Lower lobe of right lung (tissue), 2 donors: ENCODE measurements around the gene BBS2. TPM values are rescaled to one million over a fixed set of nuclear protein-coding genes. Genes with fewer than 3 reads are reported as not detected.

Experiments
- ATAC-seq, 2 donors: fragments of 200-7000 bp; cut with Tn5 transposase; one replicate each; pipeline ENCODE4 v1.9.1; 2020 to 2022; ENCODE audit warnings: mild to moderate bottlenecking in 2 of 2, moderate library complexity in 2 of 2
- DNase-seq: peaks from one replicate; pipeline ENCODE4 v3.0.0-alpha.2; 2020
- H3K27ac ChIP-seq: fragments of 200-600 bp; one replicate; pipeline ENCODE4 v1.8.0; 2022
- H3K27me3 ChIP-seq: fragments of 200-600 bp; one replicate; pipeline ENCODE4 v1.8.0; 2022; ENCODE audit warnings: low read depth
- H3K36me3 ChIP-seq: fragments of 200-600 bp; one replicate; pipeline ENCODE4 v1.8.0; 2022; ENCODE audit warnings: mild to moderate bottlenecking
- H3K4me1 ChIP-seq: fragments of 200-600 bp; one replicate; pipeline ENCODE4 v1.8.0; 2022
- H3K4me3 ChIP-seq: fragments of 200-600 bp; one replicate; pipeline ENCODE4 v1.8.0; 2022; ENCODE audit warnings: mild to moderate bottlenecking
- H3K9me3 ChIP-seq: fragments of 200-600 bp; one replicate; pipeline ENCODE4 v1.8.0; 2022
- CTCF ChIP-seq: fragments of 200-600 bp; IDR thresholded peaks from one replicate; pipeline ENCODE4 v1.8.0; 2022; ENCODE audit warnings: antibody characterized with exemption, mild to moderate bottlenecking
- intact Hi-C: fragments of 100-400 bp; cut with DNase I; formaldehyde crosslinking; loops from one replicate; pipeline ENCODE4 v1.11.0; 2022
- total RNA-seq: library from RNA; stranded (reverse); fragmentation: NEBNext Ultra II Directional; extraction: Animal tissue kit (Norgen Biotek cat#: 25700); gene quantifications from one replicate; pipeline ENCODE4 v1.2.1, GENCODE V29; 2021
- donor health status: DM: no; HTN: yes; CAD: no; lungs with severe emphysema.

BBS2 gene
- total RNA-seq, 1 donor from 2014 or later, result 42.2 TPM

- peaks cover under 1% of the 10 kb centered on the region for H3K4me1 ChIP-seq
- H3K9me3 ChIP-seq, result no peaks in the 10 kb centered on the region
- intact Hi-C loops, result no loop called here
- H3K4me3 ChIP-seq, result no peak overlapping the region
- TF ChIP-seq CTCF, result no peak
- DNase-seq, result no peak
- H3K27ac ChIP-seq, result no peak overlapping the region
- H3K36me3 ChIP-seq, result peaks cover 91% of the 10 kb centered on the region
- no peaks in the 10 kb centered on the region for H3K27me3 ChIP-seq
- no peak for ATAC-seq
Observed at GRCh38 chr16:56457927-56458470, 61.8 kb downstream of the BBS2 start.

- DNase-seq (no peak), ATAC-seq (peak; percentile 78)
- no peaks in the 10 kb centered on the region for H3K9me3 ChIP-seq
- intact Hi-C loops, result no loop called here
- peaks cover 45% of the 10 kb centered on the region for H3K36me3 ChIP-seq
- peak overlapping the region; percentile 97 for H3K4me3 ChIP-seq
- no peak for TF ChIP-seq CTCF
- peak overlapping the region; percentile 89 for H3K27ac ChIP-seq
- no peaks in the 10 kb centered on the region for H3K27me3 ChIP-seq
- H3K4me1 ChIP-seq, result peaks cover 37% of the 10 kb centered on the region
Observed at GRCh38 chr16:56451753-56452689, 67.8 kb downstream of the BBS2 start.

- TF ChIP-seq CTCF, result no peak
Observed at GRCh38 chr16:56450986-56451752, 68.7 kb downstream of the BBS2 start, which contains the start of the genes NUDT21 and OGFOD1. NUDT21 (minus strand) TSS chr16:56451332; CDS start chr16:56451202, 130 bp downstream. OGFOD1 (plus strand) TSS chr16:56451554; CDS start chr16:56451613, 59 bp downstream.

GRCh38 chr16:56450275-56450985, 69.4 kb downstream of the BBS2 start:
- H3K4me3 ChIP-seq, result peak overlapping the region; percentile 97
- H3K9me3 ChIP-seq, result no peaks in the 10 kb centered on the region
- TF ChIP-seq CTCF, result no peak
- intact Hi-C loops, result no loop called here
- H3K27ac ChIP-seq, result peak overlapping the region; percentile 89
- peaks cover 45% of the 10 kb centered on the region for H3K36me3 ChIP-seq
- H3K4me1 ChIP-seq, result peaks cover 37% of the 10 kb centered on the region
- H3K27me3 ChIP-seq, result no peaks in the 10 kb centered on the region
- DNase-seq, result no peak
- ATAC-seq, result no peak

More at GRCh38 chr16:56450986-56451752, 68.7 kb downstream of the BBS2 start, which contains the start of the genes NUDT21 and OGFOD1:
- Histone ChIP-seq H3K36me3 (peaks cover 45% of the 10 kb centered on the region), H3K4me3 (peak within 1 kb of the TSS; percentile 97), H3K9me3 (no peaks in the 10 kb centered on the region), H3K27me3 (no peaks in the 10 kb centered on the region), H3K27ac (peak within 1 kb of the TSS; percentile 89), H3K4me1 (peaks cover 37% of the 10 kb centered on the region)
- intact Hi-C loops, result no loop called here
- ATAC-seq (peak; percentile 100), DNase-seq (peak; percentile 96)

GRCh38 chr16:56448005-56448404, 71.8 kb downstream of the BBS2 start:
- no peaks in the 10 kb centered on the region for H3K27me3 ChIP-seq
- no peak for DNase-seq
- H3K4me1 ChIP-seq, result peaks cover 37% of the 10 kb centered on the region
- no peak overlapping the region for H3K4me3 ChIP-seq
- no peaks in the 10 kb centered on the region for H3K9me3 ChIP-seq
- intact Hi-C loops, result no loop called here
- TF ChIP-seq CTCF, result no peak
- peaks cover 47% of the 10 kb centered on the region for H3K36me3 ChIP-seq
- ATAC-seq, result no peak
- H3K27ac ChIP-seq, result no peak overlapping the region
